Cerebellar cortex (tissue), 1 donor: Measurements from ENCODE around the gene CCDC66.

Experiments used
- DNase-seq: peaks from one replicate; pipeline ENCODE4 v3.0.0-alpha.2; 2015; ENCODE audit warnings: low spot score

CCDC66 gene

DNA sequence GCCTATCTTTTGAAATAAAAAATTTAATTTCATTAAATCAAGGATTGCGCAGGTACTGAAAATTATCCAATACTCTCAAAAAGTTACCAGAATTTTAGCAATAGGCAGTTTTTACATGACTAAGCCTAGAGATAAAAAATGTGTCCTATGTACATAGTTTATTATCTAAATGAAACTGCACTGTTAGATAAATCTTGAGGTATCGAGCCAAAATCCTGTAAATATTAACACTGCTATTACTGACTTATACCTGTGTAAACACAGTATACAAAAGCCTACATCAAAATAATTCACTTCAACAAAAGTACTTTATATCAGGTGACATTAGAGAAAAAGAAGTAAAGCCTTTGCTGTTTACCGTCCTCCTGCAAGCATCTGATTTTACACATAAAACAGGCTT lies 65.4 kb downstream of the CCDC66 start:
- no peak for DNase-seq

DNA sequence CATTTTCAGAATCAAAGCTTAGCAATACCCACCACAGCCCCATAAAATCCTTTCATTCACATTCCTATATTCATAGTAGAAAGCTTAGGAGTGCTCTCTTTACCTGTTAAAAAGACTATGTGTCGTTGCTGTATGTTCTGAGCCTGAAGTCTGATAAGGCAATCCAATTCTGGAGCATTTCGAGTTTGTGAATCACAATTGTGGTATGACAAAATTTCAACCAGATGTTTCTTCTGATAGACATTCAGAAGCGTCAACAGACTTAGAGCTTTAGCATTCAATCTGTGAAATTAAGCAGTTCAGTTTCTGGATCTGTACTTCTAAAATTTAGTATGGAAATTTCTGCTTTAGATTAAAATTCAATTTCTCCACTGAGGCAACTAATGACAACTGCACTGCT lies 67.8 kb downstream of the CCDC66 start:
- no peak for DNase-seq

DNA sequence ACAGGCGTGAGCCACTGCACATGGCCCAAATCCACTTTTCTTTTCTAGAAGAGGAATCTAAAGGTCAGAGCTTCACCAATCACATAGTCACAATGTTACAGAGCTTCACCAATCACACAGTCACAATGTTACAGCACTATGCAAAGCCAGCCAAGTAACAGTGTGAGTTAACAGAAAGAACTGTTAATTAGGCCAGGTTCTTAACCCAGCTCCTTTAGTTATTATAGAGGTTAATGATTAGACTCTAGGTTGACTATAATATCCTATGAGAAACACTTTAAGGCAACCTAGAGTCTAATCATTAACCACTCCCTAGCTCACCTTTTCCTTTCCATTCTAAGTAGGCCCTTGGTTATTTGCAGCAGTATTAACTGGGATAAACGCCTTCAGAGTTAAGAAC lies 72.1 kb downstream of the CCDC66 start:
- no peak for DNase-seq

DNA sequence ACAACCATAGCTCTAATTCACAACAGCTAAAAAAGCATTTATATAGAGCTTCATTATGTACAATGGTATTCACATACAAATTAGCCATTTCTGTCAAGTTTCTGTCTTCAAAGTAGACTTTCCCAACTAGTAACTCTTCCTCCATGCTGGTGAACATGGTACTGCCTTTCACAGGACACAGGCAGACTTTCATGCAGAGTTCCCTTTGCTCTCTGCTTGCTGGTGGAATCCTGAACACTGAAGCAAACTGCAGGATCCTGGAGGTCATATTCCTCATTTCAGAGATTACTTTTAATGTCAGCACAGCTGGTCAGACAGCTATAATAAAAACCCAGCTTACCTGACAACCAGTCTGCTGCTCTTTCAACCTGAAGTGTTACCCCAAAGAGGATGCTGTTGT lies 72.5 kb downstream of the CCDC66 start:
- no peak for DNase-seq

DNA sequence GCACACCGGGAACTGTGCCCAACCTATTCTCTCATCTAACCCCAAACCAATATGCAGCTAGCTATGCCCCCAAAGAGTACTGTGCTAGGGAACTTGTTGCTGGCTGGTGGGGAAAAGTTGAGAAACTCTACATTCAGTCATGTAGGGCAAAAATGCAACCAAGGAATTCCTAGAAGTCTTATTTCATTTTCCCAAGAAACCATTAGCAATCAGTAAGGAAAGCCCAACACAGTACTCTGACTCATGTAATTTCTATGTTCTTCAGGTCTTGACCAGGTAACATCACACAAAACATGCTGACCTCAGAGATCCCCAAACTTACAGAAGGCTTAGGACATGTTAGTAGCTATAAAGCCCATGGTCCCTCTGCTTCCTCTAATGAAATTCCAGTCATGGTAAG lies 74.0 kb downstream of the CCDC66 start:
- DNase-seq = no peak

DNA sequence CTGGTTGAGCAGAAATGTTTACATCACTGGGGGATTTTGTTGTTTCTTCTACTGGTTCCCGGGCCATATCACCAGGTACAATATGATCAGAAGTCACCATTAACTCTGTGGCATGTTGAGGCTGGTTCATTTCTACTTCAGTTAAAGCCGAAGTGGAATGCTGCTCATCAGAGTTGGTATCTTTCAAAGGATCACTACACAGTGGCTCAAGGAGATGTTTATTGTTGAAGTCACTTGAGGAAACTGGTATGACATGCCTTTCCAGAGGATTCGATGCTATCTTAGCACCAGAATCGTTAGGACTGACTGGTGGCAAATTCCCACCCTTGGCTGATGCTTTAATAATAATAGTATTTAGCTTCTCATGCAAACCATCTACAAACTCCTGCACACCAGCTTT lies 76.2 kb downstream of the CCDC66 start:
- no peak for DNase-seq

DNA sequence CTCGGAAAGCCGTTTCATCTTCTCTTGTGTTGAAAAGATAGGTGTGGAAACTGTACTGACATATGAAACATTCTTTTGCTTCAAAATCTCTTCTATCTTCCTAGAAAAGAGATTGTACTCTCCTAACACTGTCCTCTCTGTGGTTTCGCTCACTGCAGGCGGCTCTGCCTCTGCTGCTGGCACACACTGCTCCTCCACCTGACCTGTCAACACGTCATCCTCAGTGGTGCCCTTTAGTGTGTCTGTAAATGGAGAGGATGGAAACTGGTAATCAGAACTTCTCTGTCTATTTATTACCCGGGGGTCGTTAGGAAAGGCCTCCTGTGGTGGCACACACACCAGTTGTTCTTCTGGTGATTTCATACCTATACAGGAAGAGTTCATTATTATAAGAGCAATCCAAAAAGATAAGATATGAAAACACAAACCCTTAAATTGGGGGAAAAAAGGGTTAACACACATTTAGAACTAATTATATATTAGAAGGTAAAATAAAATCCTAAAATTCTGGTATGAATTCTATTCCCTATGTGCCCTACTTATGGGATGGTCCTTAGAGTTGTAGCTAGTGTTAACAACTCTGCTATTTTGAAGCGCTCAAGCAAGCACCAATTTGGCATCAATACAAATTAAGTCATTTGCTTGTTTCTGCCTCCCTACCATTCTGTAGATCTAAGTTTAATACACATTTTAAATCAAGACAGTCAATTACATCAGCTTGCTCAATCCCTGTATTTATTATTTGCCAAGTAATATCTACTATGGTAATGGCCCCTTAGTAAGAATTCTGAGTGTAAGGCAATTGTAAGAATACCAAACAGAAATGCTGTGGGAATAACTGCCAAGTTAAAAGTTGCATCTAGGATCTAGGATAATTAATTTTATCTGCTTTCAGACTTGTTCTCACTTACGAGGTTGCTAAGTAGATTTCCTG lies 76.9 kb downstream of the CCDC66 start:
- DNase-seq = no peak

DNA sequence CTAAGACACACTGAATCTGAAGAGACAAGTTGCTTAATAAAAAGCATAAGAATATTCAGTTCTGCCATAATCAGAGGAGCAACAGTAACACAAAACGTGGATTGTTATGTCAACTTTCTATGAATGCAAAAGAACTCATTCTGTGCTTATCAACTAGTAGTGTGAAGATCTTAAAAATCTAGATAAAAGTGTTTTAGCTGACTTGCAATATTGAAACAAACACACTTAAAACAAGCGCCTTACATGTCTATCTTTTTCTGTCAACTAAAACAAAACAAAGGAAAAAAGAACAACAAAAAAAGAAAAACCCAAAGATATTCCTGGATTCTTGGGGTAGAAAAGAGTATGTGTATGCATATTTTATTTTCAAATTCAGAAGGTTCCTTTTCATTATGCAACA lies 88.4 kb downstream of the CCDC66 start:
- no peak for DNase-seq

DNA sequence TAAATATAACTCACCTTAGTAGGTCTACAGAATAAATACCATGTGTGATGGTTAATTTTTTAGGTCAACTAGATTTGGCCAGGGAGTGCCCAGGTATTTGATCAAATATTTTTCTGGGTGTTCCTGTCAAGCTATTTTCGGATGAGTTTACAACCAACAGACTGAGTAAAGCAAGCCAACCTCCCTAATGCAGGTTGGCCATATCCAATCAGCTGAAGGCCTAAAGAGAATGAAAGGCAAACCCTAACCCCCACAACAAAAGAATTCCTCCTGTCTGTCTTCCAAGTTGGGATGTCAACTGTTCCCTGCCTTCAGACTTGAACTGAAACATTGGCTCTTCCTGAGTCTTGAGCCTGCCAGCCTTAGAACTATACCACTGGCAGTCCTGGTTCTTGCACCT lies 97.5 kb downstream of the CCDC66 start:
- no peak for DNase-seq

DNA sequence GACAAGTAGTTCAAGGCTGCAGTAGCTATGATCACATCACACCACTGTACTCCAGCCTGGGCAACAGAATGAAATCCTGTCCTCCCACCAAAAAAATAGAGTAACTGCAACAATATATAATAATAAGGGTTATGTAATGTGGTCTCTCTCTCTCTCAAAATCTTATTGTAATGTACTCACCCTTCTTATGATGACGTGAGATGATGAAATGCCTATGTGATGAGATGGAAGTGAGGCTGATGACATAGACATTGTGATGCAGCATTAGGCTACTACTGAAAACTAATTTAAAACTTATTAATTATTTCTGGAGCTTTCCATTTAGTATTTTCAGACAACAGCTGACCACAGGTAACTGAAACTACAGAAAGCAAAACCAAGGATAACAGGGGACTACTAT lies 98.7 kb downstream of the CCDC66 start:
- no peak for DNase-seq

DNA sequence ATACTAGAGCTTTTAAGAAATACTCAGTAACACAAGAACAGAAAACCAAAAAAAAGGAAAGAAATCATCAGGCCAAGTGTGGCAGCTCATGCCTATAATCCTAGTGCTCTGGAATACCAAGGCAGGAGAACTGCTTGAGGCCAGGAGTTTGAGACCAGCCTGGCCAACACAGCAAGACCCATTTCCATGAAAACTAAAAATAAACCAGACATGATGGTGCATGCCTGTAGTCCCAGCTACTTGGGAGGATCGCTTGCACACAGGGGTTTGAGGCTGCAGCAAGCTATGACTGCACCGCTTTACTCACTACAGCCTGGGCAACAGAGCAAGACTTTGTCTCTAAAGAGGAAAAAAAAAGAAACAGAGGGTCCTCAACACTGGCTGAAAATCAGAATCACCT lies 107.8 kb downstream of the CCDC66 start:
- no peak for DNase-seq

DNA sequence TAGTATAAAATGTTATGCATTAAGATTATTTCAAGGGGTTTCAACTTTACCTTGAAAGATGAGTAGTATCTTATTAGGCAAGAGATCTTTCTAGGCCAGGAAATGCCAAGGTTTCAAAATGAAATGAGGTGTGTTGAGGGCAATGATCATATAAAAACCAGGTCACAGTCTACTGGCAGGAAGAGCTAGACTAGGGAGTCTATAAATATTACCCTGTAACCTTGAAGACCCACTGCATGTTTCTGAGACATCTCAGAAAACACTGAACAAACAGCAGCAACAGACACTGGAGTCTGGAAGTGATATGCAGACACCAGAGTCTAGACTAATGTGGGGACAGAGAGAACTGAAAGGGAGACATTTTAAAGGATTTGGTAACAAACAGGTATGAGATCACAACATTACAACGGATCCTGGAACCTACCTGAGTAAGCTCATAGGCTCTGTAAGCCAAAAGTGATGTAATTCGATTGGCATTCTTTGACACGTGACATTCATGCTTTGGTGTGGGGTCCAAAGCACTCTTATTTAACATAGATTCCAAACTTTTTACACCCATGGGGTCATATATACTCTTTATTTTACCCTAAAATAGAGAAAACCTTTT lies 111.1 kb downstream of the CCDC66 start:
- DNase-seq = no peak
